Measurements from ENCODE around the gene TLCD3B. TPM values are rescaled to one million over a fixed set of nuclear protein-coding genes. Genes with fewer than 3 reads are reported as not detected.

TLCD3B gene
- total and polyA plus RNA-seq, 12 donors = 0.29 TPM; not detected in 11

DNA sequence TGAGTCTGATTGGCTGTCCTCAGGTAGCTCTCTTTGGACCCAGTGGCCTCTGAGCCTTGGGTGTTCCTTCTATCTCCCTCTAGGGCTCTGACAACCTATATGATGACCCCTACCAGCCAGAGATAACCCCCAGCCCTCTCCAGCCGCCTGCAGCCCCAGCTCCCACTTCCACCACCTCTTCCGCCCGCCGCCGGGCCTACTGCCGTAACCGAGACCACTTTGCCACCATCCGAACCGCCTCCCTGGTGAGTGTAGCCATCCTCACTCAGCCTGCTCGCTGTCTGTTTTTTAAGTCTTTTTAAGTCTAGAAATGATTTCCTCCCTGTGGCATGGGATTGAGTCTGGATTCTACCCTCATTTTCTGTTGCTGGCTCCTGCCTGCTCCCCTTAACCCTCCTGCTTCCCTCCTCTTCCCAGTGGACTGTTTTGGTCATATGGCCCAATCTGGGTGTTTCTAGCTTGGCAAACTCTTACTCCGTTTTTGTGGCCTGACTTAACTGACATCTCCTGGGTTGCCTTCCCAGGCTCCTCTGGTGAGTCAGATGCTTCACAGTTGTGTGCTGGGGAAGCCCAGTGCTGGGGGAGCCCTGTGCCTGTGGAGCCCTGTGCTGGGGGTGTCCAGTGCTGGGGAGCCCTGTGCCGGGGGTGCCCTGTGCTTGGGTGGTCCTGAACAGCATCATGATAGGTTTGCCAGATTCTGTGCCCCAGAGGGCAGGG lies 47.5 kb downstream of the TLCD3B start:
- Histone ChIP-seq H3K4me3 (no peak overlapping the region), H3K27me3 (no peaks in the 10 kb centered on the region), H3K4me1 (peaks cover 2 to 22% (median 14%) of the 10 kb centered on the region in 9 donors), H3K27ac (no peak overlapping the region), H3K9me3 (no peaks in the 10 kb centered on the region), H3K36me3 (peaks cover 9 to 100% (median 92%) of the 10 kb centered on the region in 9 donors)
- TF ChIP-seq, protein P1, sequence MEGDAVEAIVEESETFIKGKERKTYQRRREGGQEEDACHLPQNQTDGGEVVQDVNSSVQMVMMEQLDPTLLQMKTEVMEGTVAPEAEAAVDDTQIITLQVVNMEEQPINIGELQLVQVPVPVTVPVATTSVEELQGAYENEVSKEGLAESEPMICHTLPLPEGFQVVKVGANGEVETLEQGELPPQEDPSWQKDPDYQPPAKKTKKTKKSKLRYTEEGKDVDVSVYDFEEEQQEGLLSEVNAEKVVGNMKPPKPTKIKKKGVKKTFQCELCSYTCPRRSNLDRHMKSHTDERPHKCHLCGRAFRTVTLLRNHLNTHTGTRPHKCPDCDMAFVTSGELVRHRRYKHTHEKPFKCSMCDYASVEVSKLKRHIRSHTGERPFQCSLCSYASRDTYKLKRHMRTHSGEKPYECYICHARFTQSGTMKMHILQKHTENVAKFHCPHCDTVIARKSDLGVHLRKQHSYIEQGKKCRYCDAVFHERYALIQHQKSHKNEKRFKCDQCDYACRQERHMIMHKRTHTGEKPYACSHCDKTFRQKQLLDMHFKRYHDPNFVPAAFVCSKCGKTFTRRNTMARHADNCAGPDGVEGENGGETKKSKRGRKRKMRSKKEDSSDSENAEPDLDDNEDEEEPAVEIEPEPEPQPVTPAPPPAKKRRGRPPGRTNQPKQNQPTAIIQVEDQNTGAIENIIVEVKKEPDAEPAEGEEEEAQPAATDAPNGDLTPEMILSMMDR (IDR thresholded peaks at IDR 0.05) = no peak
- intact Hi-C loops (cut with DNase I) = no loop called here
- no peak for ATAC-seq
- WGBS, 2 donors = 86 to 94% methylated on average over 12 of the region's 12 CpGs
- DNase-seq = no peak

DNA sequence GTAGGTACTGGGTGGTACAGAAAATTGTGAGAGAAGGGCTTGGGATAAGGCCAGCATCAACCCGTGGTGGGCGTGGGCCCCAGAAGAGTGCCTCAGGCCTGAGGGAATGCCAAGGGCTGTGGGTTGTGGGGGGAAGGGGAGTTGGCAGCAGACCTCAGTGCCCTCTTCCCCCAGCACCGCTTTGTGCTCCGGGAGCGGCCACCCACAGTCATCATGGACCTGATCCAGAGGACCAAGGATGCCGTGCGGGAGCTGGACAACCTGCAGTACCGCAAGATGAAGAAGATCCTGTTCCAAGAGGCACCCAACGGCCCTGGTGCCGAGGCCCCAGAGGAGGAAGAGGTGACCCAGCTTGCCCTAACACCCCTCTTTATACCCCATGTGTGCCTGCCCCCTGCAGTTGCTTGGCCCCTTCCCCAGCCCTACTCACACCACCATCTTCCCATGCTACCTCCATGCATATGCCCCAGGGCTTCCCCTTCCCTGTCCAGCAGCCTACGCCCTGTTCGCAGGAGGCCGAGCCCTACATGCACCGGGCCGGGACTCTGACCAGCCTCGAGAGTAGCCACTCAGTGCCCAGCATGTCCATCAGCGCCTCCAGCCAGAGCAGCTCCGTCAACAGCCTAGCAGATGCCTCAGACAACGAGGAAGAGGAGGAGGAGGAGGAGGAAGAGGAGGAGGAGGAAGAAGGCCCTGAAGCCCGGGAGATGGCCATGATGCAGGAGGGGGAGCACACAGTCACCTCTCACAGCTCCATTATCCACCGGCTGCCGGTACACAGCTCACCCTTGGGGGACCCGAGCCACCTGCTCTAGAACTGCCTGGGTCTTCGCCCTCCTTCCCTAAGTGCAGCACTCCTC lies 48.3 kb downstream of the TLCD3B start:
- DNase-seq (no peak), ATAC-seq (no peak)
- intact Hi-C loops (cut with DNase I) = no loop called here
- WGBS, 2 donors = 87 to 89% methylated on average over 22 to 24 of the region's 24 CpGs
- TF ChIP-seq, protein P1 (IDR thresholded peaks at IDR 0.05) = no peak
- H3K4me1 ChIP-seq = peaks cover 2 to 30% (median 20%) of the 10 kb centered on the region in 9 donors
- peak overlapping the region in 1 of 10 donors; percentile 15 for H3K27ac ChIP-seq
- no peak overlapping the region for H3K4me3 ChIP-seq
- peaks cover 9 to 100% (median 96%) of the 10 kb centered on the region in 9 donors for H3K36me3 ChIP-seq
- no peaks in the 10 kb centered on the region for H3K9me3 ChIP-seq
- no peaks in the 10 kb centered on the region for H3K27me3 ChIP-seq

DNA sequence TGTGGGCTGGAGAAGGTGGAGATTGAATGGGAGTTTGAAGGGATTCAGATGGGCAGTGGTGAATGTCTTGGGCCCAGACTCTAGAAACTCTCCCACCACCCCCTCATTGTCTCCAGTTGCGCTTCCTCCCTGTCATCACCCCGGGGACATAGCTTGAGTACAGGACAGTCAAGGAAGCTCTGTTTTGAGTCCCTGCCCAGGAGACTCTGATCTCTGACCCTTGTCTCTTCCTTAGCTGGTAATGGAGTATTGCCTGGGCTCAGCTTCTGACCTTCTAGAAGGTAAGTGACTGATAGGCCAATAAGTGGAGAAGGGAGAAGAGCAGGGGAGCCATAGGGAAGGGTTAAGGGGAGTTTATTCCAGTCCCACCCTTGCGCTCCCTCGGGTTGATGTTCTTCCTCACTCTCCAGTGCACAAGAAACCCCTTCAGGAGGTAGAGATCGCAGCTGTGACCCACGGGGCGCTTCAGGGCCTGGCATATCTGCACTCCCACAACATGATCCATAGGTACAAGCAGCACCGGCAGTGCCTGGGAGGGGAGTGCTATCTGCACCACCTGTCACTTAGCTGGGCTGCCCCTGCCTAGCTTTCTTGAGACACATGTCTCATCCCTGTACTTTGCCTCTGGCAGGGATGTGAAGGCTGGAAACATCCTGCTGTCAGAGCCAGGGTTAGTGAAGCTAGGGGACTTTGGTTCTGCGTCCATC lies 52.4 kb downstream of the TLCD3B start:
- intact Hi-C loops (cut with DNase I) = loop anchor here in 3 of 10 donors (10.0 kb wide), 3 partner anchors 54 to 174 kb away; partner anchors contain the start of genes KCTD13 (in 1 of the 3), MAZ (in 1 of the 3), PAGR1 (in 1 of the 3) and PRRT2 (in 1 of the 3)
- Histone ChIP-seq H3K27me3 (no peaks in the 10 kb centered on the region), H3K36me3 (peaks cover 0 to 65% (median 59%) of the 10 kb centered on the region in 9 donors), H3K4me3 (peak overlapping the region in 1 of 10 donors; percentile 79), H3K4me1 (peaks cover 5 to 65% (median 50%) of the 10 kb centered on the region in 9 donors), H3K27ac (peak overlapping the region in 8 of 10 donors; percentile 10 to 100 (median 95)), H3K9me3 (no peaks in the 10 kb centered on the region)
- 78 to 80% methylated on average over 9 of the region's 9 CpGs for WGBS, 2 donors
- TF ChIP-seq, protein P1 (IDR thresholded peaks at IDR 0.05) = no peak
- ATAC-seq = no peak
- no peak for DNase-seq

All from heart right ventricle (tissue), 16 donors.